ENCODE data around the gene SLC27A1.
A peak's percentile ranks its signal among the peaks of the same experiment; 100 is the strongest.
"Not testable (repeated sequence)": the region's sequence is repeated elsewhere in the genome, so short reads cannot be mapped to it uniquely, and the experiment has no call there.

Gene SLC27A1

GRCh38 chr19:17487284-17488121 lies 17.2 kb downstream of the SLC27A1 start:
- DNase-seq = no peak

DNA sequence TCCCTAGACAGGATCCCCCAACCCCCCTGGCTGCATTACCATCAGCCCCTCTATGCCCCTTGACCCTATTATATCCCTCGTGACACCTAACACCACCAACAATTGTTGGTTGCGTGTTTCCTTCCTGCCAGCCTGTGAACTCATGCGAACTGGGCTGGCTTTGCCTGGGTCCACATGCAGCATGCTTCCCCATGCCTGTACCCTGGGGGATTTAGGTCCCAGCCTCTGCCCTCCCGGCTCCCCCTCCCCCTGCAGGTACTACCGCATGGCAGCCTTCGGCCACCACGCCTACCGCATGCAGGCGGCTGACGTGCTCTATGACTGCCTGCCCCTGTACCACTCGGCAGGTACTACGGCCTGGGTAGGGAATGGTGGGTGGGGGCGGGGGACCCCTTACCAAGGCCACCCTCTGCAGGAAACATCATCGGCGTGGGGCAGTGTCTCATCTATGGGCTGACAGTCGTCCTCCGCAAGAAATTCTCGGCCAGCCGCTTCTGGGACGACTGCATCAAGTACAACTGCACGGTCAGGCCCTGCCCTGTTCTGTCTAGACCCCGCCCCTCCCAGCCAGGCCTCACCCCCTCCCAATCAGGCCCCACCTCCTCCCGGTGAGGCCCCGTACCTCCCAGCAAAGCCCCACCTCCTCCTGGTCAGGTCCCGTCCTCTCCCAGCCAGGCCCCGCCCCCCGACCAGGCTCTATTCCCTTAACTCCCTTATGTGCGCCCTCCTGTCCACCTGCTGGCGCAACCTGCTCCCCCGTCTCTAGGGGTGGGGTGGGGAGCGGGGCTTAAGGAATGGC lies 18.5 kb downstream of the SLC27A1 start:
- DNase-seq = no peak

DNA sequence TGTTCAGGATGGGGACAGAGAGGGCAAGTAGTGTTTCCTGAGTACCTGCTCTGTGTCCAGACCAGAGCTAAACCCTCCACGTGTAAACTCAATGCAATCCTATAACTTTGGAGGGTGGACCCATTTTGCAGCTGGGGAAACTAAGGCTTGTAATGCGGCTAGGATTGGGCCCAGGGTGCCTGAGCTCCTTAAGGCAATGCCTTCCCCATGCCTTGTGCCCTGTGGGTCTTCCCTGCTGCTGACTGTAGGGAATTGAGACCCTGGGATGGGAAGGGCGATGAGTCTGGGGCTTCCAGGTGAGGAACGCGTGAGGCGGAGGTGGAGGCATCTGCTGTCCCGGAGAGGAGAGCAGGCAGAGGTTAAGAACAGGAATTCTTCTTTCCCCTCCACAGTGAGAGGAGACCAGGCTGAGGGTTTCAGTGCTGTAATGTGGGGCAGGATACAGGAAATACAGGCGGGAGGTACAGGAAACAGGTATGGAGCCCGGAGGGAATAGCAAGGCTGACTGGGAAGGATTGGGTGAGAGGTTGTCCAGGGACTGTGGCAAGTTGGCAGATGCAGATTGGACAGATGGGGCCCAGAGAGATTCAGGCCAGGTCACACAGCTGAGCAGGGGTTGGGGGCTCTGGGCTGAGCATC lies 19.2 kb downstream of the SLC27A1 start:
- DNase-seq = no peak

DNA sequence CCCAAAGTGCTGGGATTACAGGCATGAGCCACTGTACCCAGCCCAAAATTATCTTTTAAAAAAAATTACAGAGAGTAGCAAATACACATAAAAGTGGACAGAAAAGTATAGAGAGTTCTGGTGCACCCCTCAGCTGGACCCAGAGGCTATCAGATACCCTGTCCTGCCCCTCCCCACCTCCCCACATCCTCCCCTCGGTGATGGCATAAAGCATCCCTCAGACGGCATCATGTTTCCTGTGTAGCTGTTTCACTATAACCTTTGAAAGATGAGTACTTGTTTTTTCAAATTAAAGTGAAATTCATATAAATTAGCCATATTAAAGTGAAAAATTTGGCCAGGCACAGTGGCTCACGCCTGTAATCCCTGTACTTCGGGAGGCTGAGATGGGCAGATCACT lies 20.1 kb downstream of the SLC27A1 start:
- no peak for DNase-seq

DNA sequence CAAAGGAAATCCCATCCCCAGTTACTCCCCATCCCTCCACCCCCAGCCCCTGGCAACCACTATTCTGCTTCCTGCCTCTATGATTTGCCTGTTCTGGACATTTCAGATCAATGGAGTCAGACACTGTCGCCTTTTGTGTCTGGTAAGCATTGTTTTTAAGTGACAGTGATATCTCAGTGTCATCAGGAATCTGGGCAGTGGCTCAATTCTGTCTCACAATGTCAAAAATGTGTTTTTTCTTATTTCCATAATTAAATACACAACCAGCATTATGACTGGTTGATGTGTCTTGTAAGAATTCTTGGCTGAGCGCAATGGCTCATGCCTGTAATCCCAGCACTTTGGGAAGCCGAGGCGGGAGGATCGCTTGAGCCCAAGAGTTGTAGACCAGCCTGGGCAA lies 21.0 kb downstream of the SLC27A1 start:
- no peak for DNase-seq

GRCh38 chr19:17495639-17496296 lies 25.4 kb downstream of the SLC27A1 start:
- DNase-seq = no peak

- peak; percentile 73 for DNase-seq
Observed at GRCh38 chr19:17496337-17496997, 26.1 kb downstream of the SLC27A1 start.

DNA sequence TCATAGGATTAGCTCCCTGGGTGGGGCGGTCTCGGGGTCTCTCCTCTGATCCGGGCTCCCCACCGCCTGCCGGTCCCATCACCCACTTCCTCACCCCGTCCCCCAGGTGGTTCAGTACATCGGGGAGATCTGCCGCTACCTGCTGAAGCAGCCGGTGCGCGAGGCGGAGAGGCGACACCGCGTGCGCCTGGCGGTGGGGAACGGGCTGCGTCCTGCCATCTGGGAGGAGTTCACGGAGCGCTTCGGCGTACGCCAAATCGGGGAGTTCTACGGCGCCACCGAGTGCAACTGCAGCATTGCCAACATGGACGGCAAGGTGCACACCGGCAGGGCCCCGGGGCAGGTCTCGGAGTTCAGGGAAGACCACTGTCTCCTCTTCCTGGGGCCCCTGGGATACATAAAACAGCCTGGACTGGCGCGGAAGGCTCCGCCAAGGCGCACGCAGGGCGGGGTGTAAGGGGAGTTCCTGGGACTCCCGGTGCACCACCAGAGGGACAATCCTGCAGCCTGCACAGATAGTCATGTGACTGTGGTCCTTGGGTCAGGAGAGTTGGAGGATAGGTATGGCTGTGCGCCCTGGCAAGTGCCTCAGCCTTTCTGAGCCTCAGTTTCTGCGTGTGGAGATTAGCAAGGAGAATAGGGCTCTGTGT lies 26.9 kb downstream of the SLC27A1 start:
- no peak for DNase-seq

- not testable (repeated sequence) for DNase-seq
Observed at GRCh38 chr19:17499025-17499424, 28.7 kb downstream of the SLC27A1 start.

DNA sequence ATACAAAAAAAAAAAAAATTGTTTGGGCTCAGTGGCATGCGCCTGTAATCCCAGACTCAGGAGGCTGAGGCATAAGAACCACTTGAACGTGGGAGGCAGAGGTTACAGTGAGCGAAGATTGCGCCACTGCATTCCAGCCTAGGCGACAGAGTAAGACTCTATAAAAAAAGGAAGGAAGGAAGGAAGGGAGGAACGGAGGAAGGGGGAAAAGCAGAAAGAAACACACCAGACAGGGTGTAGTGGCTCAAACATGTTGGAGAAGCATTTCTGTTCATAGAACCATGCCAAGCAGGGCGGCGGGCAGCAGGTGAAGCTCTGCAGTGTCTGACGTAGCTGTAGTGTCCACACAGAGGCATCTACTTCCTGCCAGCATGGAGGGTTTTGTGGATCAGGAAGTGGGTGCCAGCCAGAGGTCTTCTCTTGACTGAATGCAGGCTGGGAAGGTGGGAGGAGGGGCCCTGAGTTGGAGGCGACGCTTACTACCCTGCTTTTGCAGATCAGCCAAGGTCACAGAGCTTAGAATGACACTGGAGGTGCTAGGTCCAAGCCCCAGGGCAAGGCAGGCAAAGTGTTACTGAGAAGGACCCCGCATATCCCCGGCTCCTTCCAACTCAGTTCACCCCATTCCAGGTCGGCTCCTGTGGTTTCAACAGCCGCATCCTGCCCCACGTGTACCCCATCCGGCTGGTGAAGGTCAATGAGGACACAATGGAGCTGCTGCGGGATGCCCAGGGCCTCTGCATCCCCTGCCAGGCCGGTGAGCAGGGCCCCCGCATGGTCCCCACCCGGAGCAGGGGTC lies 29.5 kb downstream of the SLC27A1 start:
- peak; percentile 92 for DNase-seq

DNA sequence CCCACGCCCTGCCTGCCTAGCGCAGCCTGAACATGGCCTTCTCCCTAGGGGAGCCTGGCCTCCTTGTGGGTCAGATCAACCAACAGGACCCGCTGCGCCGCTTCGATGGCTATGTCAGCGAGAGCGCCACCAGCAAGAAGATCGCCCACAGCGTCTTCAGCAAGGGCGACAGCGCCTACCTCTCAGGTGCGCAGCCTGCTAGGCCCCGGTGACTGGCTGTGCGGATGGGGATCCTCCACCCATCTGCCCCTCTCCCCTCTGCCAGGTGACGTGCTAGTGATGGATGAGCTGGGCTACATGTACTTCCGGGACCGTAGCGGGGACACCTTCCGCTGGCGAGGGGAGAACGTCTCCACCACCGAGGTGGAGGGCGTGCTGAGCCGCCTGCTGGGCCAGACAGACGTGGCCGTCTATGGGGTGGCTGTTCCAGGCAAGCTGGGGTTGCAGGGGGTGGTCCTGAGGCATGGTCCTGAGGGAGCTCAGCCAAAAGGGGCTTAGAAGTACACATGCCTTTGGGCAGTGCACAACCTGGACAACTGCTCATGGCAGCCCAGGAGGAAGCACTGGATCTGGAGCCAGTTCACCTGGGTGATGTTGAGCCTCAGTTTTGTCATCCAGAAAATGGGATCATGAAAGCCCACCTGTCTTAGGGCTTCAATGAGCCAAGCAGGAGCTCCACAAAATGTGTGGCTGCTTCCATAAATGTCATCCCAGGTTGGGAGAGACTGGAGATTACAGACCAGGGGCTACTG lies 30.3 kb downstream of the SLC27A1 start:
- DNase-seq = no peak

GRCh38 chr19:17503240-17503639 lies 32.9 kb downstream of the SLC27A1 start:
- DNase-seq = no peak

- peak; percentile 29 for DNase-seq
Observed at GRCh38 chr19:17504030-17504429, 33.7 kb downstream of the SLC27A1 start.

DNA sequence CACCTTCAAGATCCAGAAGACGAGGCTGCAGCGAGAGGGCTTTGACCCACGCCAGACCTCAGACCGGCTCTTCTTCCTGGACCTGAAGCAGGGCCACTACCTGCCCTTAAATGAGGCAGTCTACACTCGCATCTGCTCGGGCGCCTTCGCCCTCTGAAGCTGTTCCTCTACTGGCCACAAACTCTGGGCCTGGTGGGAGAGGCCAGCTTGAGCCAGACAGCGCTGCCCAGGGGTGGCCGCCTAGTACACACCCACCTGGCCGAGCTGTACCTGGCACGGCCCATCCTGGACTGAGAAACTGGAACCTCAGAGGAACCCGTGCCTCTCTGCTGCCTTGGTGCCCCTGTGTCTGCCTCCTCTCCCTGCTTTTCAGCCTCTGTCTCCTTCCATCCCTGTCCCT lies 34.1 kb downstream of the SLC27A1 start:
- no peak for DNase-seq

GRCh38 chr19:17505223-17505622 lies 34.9 kb downstream of the SLC27A1 start:
- DNase-seq = no peak

GRCh38 chr19:17506745-17507144 lies 36.4 kb downstream of the SLC27A1 start:
- no peak for DNase-seq

GRCh38 chr19:17508558-17508933 lies 38.2 kb downstream of the SLC27A1 start:
- DNase-seq = not testable (repeated sequence)

DNA sequence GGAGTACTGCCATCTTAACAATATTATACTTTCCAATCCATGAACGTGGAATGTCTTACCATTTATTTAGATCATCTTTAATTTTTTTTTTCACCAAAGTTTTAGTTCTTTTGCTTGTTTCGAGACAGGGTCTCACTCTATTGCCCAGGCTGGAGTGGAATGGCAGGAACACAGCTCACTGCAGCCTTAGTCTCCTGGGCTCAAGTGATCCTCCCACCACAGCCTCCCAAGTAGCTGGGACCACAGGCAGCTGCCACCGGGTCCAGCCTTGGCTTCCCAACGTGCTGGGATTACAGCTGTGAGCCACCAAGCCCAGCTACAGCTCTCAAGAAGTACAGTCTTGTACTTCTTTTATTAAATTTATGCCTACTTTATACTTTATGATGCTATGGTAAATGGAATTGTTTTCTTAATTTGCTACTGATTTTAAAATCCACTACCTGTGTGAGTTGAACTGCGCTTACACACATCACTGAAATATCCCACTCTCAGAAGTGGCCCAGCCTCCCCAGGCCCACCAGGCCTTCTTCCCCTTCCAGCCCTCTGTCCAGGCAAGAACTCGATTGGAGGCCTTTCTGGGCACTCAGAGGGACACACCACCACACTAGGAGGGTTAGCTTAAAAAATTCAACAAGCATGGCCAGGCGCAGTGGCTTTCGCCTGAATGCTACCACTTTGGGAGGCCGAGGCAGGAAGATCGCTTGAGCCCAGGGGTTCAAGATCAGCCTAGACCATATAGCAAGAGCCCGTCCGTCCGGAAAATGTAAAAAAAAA lies 40.1 kb downstream of the SLC27A1 start:
- DNase-seq = no peak

GRCh38 chr19:17511724-17512573 lies 41.6 kb downstream of the SLC27A1 start:
- DNase-seq = peak; percentile 75
